Right cardiac atrium (tissue), 5 donors: Measurements from ENCODE around the gene RFESD. TPM values are rescaled to one million over a fixed set of nuclear protein-coding genes. Genes with fewer than 3 reads are reported as not detected.
"Not testable (repeated sequence)": the region's sequence is repeated elsewhere in the genome, so short reads cannot be mapped to it uniquely, and the experiment has no call there.

Source experiments
- ATAC-seq, 2 donors: fragments of 200-7000 bp; cut with Tn5 transposase; one replicate each; pipeline versions ENCODE4 v1.8.0 to v1.9.1; 2020; ENCODE audit warnings: moderate library complexity in 2 of 2, mild to moderate bottlenecking in 1 of 2
- DNase-seq, 3 donors: peaks; one replicate each; pipeline ENCODE4 v3.0.0-alpha.2; 2020
- H3K27ac ChIP-seq: one replicate; pipeline ENCODE4 v1.5.1; 2013; ENCODE audit warnings: mild to moderate bottlenecking, low read length, control low read depth, moderate library complexity
- H3K27me3 ChIP-seq: one replicate; pipeline ENCODE4 v1.6.1; 2013; ENCODE audit not compliant: control insufficient read depth, insufficient read depth
- H3K4me1 ChIP-seq: one replicate; pipeline ENCODE4 v1.6.1; 2013; ENCODE audit warnings: low read length; ENCODE audit not compliant: control insufficient read depth, insufficient read depth
- H3K4me3 ChIP-seq: one replicate; pipeline ENCODE4 v1.5.1; 2013; ENCODE audit warnings: low read length, control low read depth
- H3K9me3 ChIP-seq: one replicate; pipeline ENCODE4 v1.6.1; 2013; ENCODE audit warnings: low read length; ENCODE audit not compliant: control insufficient read depth
- WGBS: extraction: QIAGEN DNeasy Blood & Tissue Kit; methylation state at CpG from one replicate; pipeline ENCODE4 v1.1.7; 2013; 5-methylcytosine and 5-hydroxymethylcytosine counted together
- intact Hi-C, 4 donors: fragments of 100-400 bp; cut with DNase I; formaldehyde crosslinking; loops; one replicate each; pipeline versions ENCODE4 v1.11.0 to v1.14.0; 2022 to 2023
- polyA plus RNA-seq: library from polyadenylated mRNA; stranded (reverse); fragments of 200-250 nt; gene quantifications from one replicate; pipeline ENCODE4 v1.2.3, GENCODE V29; 2013
- total RNA-seq, 4 donors: library from RNA; stranded (reverse); fragmentation: NEBNext Ultra II Directional; extraction: Animal tissue kit (Norgen Biotek cat#: 25700); gene quantifications; one replicate each; pipeline ENCODE4 v1.2.1, GENCODE V29; 2021
- donor health status: healthy with polysubstance abuse.
- donor health status: DM: no; HTN: yes; CAD: no.
- donor health status: DM: no; HTN: no; CAD: no.
- donor health status: DM: no; HTN: yes; CAD: no; lungs with severe emphysema.
- donor health status: DM: yes; HTN: yes; CAD: no.

The RFESD gene
- total and polyA plus RNA-seq, 5 donors = 3.2 to 9.4 (median 4.8) TPM

DNA sequence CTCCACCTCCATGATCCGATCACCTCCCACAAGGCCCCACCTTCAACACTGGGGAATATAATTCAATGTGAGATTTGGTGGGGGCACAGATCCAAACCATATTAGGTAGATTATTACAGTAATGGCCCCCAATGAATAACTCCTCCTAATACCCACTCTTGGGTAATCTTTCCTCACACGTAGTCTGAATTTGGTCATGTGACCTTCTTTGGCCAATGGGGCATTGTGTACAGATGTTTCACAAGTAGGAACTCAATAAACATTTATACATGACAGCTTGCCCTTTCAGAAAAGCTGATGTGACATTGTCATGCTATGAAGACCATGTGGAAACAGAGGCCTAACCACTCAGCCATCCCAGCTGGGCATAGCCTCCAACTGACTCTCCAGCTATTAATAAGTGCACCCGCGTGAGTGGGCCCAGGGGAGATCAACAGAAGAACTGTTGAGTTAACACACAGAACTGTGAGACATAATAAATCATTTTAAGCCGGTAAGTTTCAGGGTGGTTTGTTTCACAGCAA, 16.1 kb upstream of the RFESD start:
- H3K4me3 ChIP-seq = no peak overlapping the region
- no peaks in the 10 kb centered on the region for H3K27me3 ChIP-seq
- intact Hi-C loops = no loop called here
- H3K4me1 ChIP-seq = no peaks in the 10 kb centered on the region
- H3K27ac ChIP-seq = no peak overlapping the region
- 92% methylated on average over 5 of the region's 5 CpGs for WGBS
- no peaks in the 10 kb centered on the region for H3K9me3 ChIP-seq
- ATAC-seq (no peak), DNase-seq (no peak)

DNA sequence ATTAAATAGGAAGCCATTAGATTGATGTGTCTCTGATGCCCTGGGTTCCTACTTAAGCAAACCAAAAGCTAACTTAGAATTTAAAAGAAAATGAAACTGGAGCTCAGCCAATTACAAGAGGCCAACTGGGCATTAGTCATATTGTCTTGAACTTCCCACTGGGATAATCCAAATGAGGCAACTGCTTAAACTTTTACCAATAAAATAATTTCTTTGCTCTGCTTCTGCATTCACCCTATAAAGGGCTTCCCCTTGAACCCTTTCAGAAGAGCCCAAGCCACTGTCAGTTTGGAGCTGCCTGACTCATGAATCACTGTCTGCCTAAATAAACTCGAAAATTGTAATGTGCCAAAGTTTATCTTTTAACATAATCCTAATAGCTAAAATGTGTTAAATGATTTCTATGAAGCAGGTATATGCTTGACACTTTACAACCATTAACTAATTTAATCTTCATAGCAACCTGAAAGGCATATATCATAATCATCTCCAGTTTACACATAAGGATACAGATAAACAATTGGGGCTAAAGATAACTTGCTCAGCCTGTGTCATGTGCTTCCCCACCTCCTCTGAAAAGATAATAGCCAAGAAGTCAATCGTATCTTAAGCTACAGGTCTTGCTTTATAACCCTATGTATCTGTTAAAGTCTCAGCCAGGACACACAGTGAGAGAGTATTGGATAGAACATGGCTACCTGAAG, 15.2 kb upstream of the RFESD start:
- Histone ChIP-seq H3K27ac (no peak overlapping the region), H3K4me1 (no peaks in the 10 kb centered on the region), H3K9me3 (no peaks in the 10 kb centered on the region), H3K4me3 (no peak overlapping the region), H3K27me3 (no peaks in the 10 kb centered on the region)
- peak; percentile 12 to 38 for ATAC-seq
- no peak for DNase-seq
- intact Hi-C loops = no loop called here
- WGBS = 49% methylated on average over 2 of the region's 2 CpGs

DNA sequence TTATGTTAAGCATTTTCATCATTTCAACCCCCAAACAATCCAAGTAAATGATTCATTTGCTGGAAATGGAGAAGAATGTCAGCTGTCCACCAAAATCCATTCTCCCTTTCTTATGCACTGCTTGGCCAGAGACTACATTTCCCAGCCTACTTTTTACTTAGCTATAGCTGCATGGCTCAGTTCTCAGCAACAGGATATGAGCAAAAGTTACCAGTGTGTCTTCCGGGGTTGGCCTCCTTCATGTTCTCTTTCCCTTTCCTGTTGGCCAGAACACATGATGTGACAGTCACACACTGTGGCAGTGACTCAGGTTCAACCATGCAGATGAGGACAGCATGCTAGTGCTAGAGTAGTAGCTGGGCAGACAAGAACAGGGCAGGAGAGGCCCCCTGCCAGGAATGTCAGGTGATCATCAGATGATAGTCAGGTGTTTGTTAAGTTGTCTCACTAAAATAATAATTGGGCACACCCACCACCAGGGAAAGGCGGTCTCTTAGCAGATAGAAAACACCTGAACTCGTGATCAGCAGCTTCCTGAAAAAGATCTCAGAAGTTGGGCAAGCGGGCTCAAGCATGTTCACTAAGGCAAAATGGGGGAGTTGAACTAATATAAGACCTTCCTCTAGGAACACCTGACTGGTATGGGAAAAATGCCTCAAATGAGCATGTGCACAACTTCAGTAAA, 14.4 kb upstream of the RFESD start:
- WGBS = 82% methylated on average over 4 of the region's 4 CpGs
- Histone ChIP-seq H3K4me3 (no peak overlapping the region), H3K27ac (no peak overlapping the region), H3K4me1 (no peaks in the 10 kb centered on the region), H3K9me3 (no peaks in the 10 kb centered on the region), H3K27me3 (no peaks in the 10 kb centered on the region)
- intact Hi-C loops = no loop called here
- peak; percentile 52 to 83 for ATAC-seq
- no peak for DNase-seq

DNA sequence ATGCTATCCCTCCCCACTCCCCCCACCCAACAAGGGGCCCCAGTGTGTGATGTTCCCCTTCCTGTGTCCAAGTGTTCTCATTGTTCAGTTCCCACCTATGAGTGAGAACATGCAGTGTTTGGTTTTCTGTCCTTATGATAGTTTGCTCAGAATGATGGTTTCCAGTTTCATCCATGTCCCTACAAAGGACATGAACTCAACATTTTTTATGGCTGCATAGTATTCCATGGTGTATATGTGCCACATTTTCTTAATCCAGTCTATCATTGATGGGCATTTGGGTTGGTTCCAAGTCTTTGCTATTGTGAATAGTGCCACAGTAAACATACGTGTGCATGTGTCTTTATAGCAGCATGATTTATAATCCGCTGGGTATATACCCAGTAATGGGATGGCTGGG, 13.6 kb upstream of the RFESD start:
- intact Hi-C loops, H3K9me3 ChIP-seq, H3K4me1 ChIP-seq, H3K27me3 ChIP-seq, H3K4me3 ChIP-seq, DNase-seq, ATAC-seq, H3K27ac ChIP-seq: not testable (repeated sequence)
- WGBS = 98% methylated on average over 2 of the region's 2 CpGs

DNA sequence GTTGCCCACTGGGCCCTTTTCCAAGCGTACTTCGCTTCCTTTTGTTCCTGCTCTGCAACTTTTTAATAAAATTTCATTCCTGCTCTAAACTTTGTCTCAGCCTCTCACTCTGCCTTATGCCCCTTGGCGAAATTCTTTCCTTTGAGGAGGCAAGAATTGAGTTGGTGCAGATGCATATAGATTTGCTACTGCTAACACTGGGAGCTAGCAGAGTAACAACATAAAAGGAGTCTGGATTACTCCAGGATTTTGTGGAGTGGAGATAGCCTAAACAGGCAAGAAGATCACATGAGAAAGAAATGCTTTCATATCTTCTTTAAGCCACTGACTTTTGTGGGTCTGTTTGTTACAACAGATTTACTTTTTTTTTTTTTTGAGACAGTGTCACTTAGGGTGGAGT, 12.9 kb upstream of the RFESD start:
- Histone ChIP-seq H3K27ac (no peak overlapping the region), H3K4me1 (no peaks in the 10 kb centered on the region), H3K9me3 (no peaks in the 10 kb centered on the region), H3K4me3 (no peak overlapping the region), H3K27me3 (no peaks in the 10 kb centered on the region)
- DNase-seq (no peak), ATAC-seq (no peak)
- 97% methylated on average over 3 of the region's 3 CpGs for WGBS
- intact Hi-C loops = no loop called here

DNA sequence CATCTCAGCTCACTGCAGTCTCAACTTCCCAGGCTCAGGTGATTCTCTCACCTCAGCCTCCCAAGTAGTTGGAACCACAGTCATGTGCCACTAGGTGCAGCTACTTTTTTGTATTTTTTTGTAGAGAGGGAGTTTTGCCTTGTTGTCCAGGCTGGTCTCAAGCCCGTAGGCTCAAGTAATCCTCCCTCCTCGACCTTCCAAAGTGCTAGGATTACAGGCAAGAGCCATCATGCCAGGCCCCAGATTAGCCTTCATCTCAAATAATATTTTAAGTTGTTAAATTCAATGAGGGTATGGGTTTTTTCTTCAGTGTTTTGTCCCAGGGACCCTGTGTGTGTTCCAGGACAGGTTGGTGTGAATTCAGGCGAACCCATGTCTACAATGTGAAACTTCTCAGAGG, 12.5 kb upstream of the RFESD start:
- Histone ChIP-seq H3K27ac (no peak overlapping the region), H3K9me3 (no peaks in the 10 kb centered on the region), H3K4me1 (no peaks in the 10 kb centered on the region), H3K4me3 (no peak overlapping the region), H3K27me3 (no peaks in the 10 kb centered on the region)
- WGBS = 95% methylated on average over 3 of the region's 3 CpGs
- intact Hi-C loops = no loop called here
- DNase-seq (no peak), ATAC-seq (no peak)

DNA sequence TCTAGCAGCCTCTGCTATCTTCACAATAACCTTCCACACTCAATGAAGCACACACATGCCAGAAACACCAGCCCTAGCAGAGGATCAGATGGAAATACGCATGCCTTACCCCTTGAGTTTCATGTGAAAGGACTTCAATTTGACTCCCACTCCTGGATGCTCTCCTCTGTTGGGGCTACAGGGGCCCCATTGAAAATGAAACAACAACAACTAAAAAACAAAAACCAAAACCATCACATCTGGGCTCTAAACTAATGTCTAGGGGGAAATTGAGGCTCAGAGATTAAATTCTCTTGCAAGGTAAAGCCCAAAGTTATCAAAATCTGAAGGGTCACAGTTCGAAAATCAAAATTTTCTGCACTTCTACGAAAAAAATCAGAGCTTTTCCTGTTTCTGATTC, 7.9 kb upstream of the RFESD start:
- Histone ChIP-seq H3K4me3 (no peak overlapping the region), H3K27me3 (no peaks in the 10 kb centered on the region), H3K4me1 (peaks cover 2% of the 10 kb centered on the region), H3K9me3 (no peaks in the 10 kb centered on the region), H3K27ac (no peak overlapping the region)
- WGBS = 69% methylated on average over 3 of the region's 3 CpGs
- ATAC-seq = no peak
- DNase-seq = no peak
- intact Hi-C loops = no loop called here

DNA sequence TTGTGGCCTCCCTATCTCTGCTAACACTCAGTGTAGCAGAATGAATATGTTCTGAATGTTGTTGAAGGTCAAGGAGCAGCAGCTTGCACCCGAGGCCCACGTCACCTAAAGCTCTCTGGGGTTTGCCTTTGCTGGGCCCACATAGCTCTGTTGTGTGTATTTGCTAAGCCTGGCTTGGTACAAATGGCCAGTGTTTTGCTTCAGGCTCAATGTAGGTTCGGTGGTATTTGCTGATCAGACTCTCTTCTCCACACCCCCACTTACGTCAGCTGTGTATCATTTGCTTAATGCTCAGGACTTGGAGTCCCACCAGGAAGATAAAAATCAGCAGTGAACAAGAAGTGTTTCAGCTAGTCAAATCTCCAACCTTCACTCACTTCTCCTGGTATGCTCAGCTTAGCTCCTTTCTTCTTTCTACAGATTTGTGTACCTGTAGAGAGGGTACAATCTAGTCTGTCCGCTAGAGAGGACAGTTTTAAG, 4.8 kb upstream of the RFESD start:
- DNase-seq = no peak
- no peak for ATAC-seq
- intact Hi-C loops = loop anchor here in 1 of 4 donors (5.0 kb wide), 1 partner anchor 206 kb away; no protein-coding TSS in a partner anchor
- Histone ChIP-seq H3K27ac (peak overlapping the region; percentile 58), H3K9me3 (no peaks in the 10 kb centered on the region), H3K27me3 (no peaks in the 10 kb centered on the region), H3K4me3 (no peak overlapping the region), H3K4me1 (peaks cover 2% of the 10 kb centered on the region)
- whole genome bisulfite sequencing = 68% methylated on average over 5 of the region's 5 CpGs

DNA sequence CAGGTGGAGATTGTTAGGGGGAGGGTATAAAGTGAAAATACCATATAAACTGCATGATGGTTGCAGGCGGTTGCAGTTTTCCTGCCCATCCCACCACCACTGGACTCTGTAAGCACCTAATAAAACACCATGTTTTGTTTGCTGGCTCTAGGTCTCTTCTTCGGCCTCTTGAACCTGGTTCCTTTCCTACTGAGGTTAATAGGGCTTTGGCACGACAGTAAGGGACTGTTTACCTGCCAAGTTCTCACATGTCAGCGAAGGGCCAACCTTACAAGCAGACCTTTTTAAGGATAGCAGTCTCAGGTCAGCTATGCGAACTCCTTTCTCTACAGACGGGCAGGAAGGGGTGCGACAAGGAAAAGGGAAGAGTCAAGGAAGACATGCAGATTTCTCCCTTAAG, 3.4 kb upstream of the RFESD start:
- Histone ChIP-seq H3K9me3 (no peaks in the 10 kb centered on the region), H3K27ac (no peak overlapping the region), H3K4me1 (peaks cover 2% of the 10 kb centered on the region), H3K4me3 (no peak overlapping the region), H3K27me3 (no peaks in the 10 kb centered on the region)
- intact Hi-C loops = loop anchor here in 1 of 4 donors (5.0 kb wide), 1 partner anchor 204 kb away; no protein-coding TSS in a partner anchor
- 87% methylated on average over 7 of the region's 7 CpGs for WGBS
- ATAC-seq (no peak), DNase-seq (no peak)

DNA sequence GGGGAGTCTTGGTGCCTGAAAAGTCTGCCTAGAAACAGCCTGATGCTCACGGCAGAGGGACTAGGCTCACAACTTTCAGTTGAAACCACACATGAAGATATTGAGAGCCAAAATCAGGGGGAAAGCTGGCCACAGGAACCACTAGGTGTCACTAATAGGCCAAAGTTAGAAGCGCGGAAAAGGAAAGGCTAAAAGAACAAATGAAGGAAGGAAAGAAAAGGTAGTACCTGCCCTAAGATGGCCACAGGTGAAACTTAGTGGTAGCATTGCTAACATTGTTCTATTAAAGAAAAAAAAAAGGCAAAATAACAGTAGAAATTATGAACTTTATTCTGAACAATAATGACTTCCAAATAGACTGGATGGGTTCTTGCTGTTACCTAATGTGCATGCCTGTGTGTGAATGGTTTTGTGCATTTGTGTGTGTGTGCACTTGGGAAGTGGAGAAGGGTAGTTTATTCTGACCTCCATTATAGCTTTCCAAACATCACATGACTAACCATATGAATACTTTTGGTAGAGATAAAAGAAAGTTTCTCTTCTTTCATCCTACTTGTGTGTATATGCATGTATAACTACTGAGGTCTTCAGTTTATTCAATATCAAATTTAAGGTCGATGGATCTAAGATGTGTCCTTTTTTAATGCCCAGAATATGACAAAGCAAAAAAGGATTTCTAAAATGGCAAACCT, 2.1 kb upstream of the RFESD start:
- DNase-seq = no peak
- intact Hi-C loops = loop anchor here in 3 of 4 donors (5.0 kb wide), 3 partner anchors 88 to 203 kb away; partner anchors contain the start of gene RHOBTB3 (in 1 of the 3)
- H3K4me1 ChIP-seq = peaks cover 2% of the 10 kb centered on the region
- no peak overlapping the region for H3K27ac ChIP-seq
- H3K9me3 ChIP-seq = no peaks in the 10 kb centered on the region
- H3K4me3 ChIP-seq = no peak overlapping the region
- H3K27me3 ChIP-seq = no peaks in the 10 kb centered on the region
- no peak for ATAC-seq
- 17% methylated on average over 4 of the region's 4 CpGs for WGBS

DNA sequence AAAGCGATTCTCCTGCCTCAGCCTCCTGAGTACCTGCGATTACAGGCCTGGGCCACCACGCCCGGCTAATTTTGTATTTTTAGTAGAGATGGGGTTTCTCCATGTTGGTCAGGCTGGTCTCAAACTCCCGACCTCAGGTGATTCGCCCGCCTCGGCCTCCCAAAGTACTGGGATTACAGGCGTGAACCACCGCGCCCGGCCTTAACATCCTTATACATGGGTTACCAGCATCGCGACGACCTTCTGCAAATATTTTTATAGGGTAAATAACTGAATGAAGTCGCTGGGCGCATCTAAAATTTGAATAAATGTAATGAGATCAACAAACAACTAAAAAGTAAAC, 380 bp upstream of the RFESD start:
- ATAC-seq = not testable (repeated sequence)
- H3K27ac ChIP-seq = peak overlapping the region; percentile 26

More for the DNA sequence above, 380 bp upstream of the RFESD start:
- intact Hi-C loops = loop anchor here in 2 of 4 donors (5.0 kb wide), 3 partner anchors 86 to 201 kb away; partner anchors contain the start of gene RHOBTB3 (in 1 of the 2)
- H3K4me3 ChIP-seq, H3K9me3 ChIP-seq, DNase-seq, H3K27me3 ChIP-seq, H3K4me1 ChIP-seq: not testable (repeated sequence)
- WGBS = 86% methylated on average over 17 of the region's 17 CpGs
